ENCODE data around the gene CALHM6. TPM values are rescaled to one million over a fixed set of nuclear protein-coding genes. Genes with fewer than 3 reads are reported as not detected.

CALHM6 gene
- total RNA-seq, 1 experiment from 2014 or later = not detected

DNA sequence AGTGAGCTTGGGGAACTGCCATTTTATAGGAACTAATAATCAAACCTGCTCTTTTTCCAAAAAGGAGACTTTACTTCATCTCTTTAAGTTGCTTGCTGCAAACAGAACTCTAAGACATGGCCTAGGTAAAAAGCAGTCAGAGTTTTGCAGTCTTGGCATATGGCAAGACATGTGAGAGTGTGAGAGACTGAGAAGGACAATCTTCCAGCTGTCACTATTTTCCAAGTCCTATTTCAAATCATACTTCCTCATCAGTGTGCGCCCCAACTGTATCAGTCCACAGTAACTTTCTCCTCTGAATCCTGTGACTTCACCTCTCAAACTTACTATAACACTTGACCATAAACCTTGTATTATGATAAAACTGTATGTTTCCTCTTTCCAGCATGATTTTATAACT lies 10.4 kb downstream of the CALHM6 start:
- CTCF ChIA-PET = no interaction called here
- POLR2A ChIA-PET (ENCODE audit: low non-redundant PET) = no interaction called here
- TF ChIP-seq EZH2 (IDR thresholded peaks at IDR 0.05; ENCODE audit: borderline replicate concordance, low read depth, low read length, poor library complexity, severe bottlenecking) = no peak
- TF ChIP-seq, protein P1, sequence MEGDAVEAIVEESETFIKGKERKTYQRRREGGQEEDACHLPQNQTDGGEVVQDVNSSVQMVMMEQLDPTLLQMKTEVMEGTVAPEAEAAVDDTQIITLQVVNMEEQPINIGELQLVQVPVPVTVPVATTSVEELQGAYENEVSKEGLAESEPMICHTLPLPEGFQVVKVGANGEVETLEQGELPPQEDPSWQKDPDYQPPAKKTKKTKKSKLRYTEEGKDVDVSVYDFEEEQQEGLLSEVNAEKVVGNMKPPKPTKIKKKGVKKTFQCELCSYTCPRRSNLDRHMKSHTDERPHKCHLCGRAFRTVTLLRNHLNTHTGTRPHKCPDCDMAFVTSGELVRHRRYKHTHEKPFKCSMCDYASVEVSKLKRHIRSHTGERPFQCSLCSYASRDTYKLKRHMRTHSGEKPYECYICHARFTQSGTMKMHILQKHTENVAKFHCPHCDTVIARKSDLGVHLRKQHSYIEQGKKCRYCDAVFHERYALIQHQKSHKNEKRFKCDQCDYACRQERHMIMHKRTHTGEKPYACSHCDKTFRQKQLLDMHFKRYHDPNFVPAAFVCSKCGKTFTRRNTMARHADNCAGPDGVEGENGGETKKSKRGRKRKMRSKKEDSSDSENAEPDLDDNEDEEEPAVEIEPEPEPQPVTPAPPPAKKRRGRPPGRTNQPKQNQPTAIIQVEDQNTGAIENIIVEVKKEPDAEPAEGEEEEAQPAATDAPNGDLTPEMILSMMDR (conservative IDR thresholded peaks at IDR 0.05; ENCODE audit: low read depth, low read length) = no peak
- H3K36me3 ChIP-seq (ENCODE audit: insufficient read depth, low read length, poor library complexity, severe bottlenecking) = no peaks in the 10 kb centered on the region
- no TSS peak for BruUV-seq (replicated peaks)
- H3K4me1 ChIP-seq (ENCODE audit: insufficient read depth, low read length, poor library complexity, severe bottlenecking) = peaks cover 22% of the 10 kb centered on the region
- DNase-seq (ENCODE audit: low spot score) = no peak
- H3K9me3 ChIP-seq (ENCODE audit: low read depth, low read length, poor library complexity, severe bottlenecking) = no peaks in the 10 kb centered on the region
- intact Hi-C loops (cut with micrococcal nuclease; ENCODE audit: unreplicated experiment) = no loop called here
- no peak overlapping the region for H3K4me3 ChIP-seq (ENCODE audit: low read depth, low read length, poor library complexity, severe bottlenecking)
- H3K27me3 ChIP-seq (replicated peaks; ENCODE audit: insufficient read depth, low read depth, low read length, poor library complexity) = no peaks in the 10 kb centered on the region
- no peak overlapping the region for H3K27ac ChIP-seq (ENCODE audit: low read depth, low read length, poor library complexity, severe bottlenecking)

DNA sequence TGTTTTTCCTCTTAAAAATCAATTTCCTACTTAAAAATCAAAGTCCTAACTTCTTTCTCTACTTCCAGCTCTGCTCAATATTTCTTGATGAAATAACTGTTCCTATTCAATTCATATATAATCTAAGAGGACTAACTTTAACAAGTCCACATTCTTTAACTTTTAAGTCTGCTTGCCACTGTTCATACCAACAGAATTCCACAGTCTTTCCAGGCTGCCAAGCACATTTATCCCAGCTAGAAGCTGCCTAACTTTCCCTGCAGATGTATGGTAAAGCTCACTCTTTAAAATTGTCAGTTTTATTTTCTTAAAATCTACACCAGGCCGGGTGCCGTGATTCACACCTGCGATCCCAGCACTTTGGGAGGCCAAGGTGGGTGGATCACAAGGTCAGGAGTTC lies 11.5 kb downstream of the CALHM6 start:
- Histone ChIP-seq H3K27me3 (replicated peaks; ENCODE audit: insufficient read depth, low read depth, low read length, poor library complexity) (no peaks in the 10 kb centered on the region), H3K4me1 (ENCODE audit: insufficient read depth, low read length, poor library complexity, severe bottlenecking) (peaks cover 26% of the 10 kb centered on the region), H3K4me3 (ENCODE audit: low read depth, low read length, poor library complexity, severe bottlenecking) (no peak overlapping the region), H3K36me3 (ENCODE audit: insufficient read depth, low read length, poor library complexity, severe bottlenecking) (no peaks in the 10 kb centered on the region), H3K27ac (ENCODE audit: low read depth, low read length, poor library complexity, severe bottlenecking) (no peak overlapping the region), H3K9me3 (ENCODE audit: low read depth, low read length, poor library complexity, severe bottlenecking) (no peaks in the 10 kb centered on the region)
- TF ChIP-seq, protein P1 (conservative IDR thresholded peaks at IDR 0.05; ENCODE audit: low read depth, low read length) = no peak
- no peak for TF ChIP-seq EZH2 (IDR thresholded peaks at IDR 0.05; ENCODE audit: borderline replicate concordance, low read depth, low read length, poor library complexity, severe bottlenecking)
- BruUV-seq (replicated peaks) = no TSS peak
- ChIA-PET CTCF (no interaction called here), POLR2A (ENCODE audit: low non-redundant PET) (no interaction called here)
- DNase-seq (ENCODE audit: low spot score) = no peak
- intact Hi-C loops (cut with micrococcal nuclease; ENCODE audit: unreplicated experiment) = no loop called here

DNA sequence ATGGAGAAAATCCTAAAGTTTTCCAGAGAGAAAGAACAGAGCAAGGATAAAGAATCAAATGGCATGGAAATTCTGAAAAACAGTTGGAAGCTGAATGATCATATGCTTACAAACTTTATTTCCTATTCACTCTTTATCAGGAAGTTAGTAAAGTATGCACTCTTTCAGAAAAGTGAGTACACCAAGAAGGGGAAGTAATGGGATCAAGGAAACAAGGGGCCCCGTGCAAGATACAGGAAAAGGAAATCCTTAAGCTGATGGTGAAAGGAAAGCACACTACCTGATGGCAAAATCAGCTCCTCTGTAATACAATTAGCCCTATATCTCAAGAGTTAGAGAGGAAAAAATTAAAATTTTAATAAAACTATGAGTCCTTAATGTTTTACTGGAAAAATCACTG lies 14.0 kb downstream of the CALHM6 start:
- no peak for TF ChIP-seq EZH2 (IDR thresholded peaks at IDR 0.05; ENCODE audit: borderline replicate concordance, low read depth, low read length, poor library complexity, severe bottlenecking)
- TF ChIP-seq, protein P1 (conservative IDR thresholded peaks at IDR 0.05; ENCODE audit: low read depth, low read length) = no peak
- ChIA-PET CTCF (no interaction called here), POLR2A (ENCODE audit: low non-redundant PET) (no interaction called here)
- H3K9me3 ChIP-seq (ENCODE audit: low read depth, low read length, poor library complexity, severe bottlenecking) = no peaks in the 10 kb centered on the region
- H3K36me3 ChIP-seq (ENCODE audit: insufficient read depth, low read length, poor library complexity, severe bottlenecking) = no peaks in the 10 kb centered on the region
- H3K27me3 ChIP-seq (replicated peaks; ENCODE audit: insufficient read depth, low read depth, low read length, poor library complexity) = no peaks in the 10 kb centered on the region
- no TSS peak for BruUV-seq (replicated peaks)
- intact Hi-C loops (cut with micrococcal nuclease; ENCODE audit: unreplicated experiment) = no loop called here
- H3K4me1 ChIP-seq (ENCODE audit: insufficient read depth, low read length, poor library complexity, severe bottlenecking) = peaks cover 26% of the 10 kb centered on the region
- H3K4me3 ChIP-seq (ENCODE audit: low read depth, low read length, poor library complexity, severe bottlenecking) = no peak overlapping the region
- no peak overlapping the region for H3K27ac ChIP-seq (ENCODE audit: low read depth, low read length, poor library complexity, severe bottlenecking)
- DNase-seq (ENCODE audit: low spot score) = peak; percentile 41

Data from A673 (cell line).